Measurements from ENCODE around the gene SPECC1L.

The SPECC1L gene

DNA sequence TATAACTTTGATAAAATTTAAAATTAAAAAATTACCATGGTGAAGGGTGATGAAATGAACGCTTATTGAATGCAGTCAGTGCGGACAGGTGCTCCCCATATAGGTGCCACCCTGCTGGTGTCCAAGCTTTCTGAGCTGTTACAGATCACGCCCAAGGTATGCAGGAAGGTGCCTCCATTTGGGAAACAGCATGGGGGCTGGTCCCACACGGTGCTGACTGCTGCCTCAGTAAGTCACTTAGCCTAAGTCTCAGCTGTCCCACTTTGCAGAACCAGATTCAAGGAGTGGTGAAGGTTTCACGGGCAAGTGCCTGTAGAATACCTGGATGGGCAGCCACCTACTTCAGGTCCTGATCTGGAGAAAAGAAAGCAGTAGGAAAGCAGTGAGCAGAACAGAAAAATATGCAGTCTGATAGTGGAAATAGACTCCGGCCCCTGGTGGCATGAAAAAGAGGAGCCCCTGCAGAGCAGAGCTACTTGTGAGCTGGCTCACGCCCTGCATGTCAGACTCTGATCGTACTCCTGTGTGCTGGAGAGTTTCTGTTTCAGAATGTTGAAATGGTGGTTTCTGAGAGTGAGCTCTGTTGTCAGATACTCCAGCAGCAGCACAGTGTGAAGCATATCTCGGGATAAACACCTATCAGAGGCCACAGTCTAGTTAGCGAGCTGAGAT is 189.9 kb downstream of the SPECC1L start:
- TF ChIP-seq, protein P1, sequence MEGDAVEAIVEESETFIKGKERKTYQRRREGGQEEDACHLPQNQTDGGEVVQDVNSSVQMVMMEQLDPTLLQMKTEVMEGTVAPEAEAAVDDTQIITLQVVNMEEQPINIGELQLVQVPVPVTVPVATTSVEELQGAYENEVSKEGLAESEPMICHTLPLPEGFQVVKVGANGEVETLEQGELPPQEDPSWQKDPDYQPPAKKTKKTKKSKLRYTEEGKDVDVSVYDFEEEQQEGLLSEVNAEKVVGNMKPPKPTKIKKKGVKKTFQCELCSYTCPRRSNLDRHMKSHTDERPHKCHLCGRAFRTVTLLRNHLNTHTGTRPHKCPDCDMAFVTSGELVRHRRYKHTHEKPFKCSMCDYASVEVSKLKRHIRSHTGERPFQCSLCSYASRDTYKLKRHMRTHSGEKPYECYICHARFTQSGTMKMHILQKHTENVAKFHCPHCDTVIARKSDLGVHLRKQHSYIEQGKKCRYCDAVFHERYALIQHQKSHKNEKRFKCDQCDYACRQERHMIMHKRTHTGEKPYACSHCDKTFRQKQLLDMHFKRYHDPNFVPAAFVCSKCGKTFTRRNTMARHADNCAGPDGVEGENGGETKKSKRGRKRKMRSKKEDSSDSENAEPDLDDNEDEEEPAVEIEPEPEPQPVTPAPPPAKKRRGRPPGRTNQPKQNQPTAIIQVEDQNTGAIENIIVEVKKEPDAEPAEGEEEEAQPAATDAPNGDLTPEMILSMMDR (IDR thresholded peaks at IDR 0.05; ENCODE audit: insufficient read depth, low read depth, low read length, missing control alignments), result no peak
- H3K4me3 ChIP-seq (ENCODE audit: low read length), result no peak overlapping the region
- no peak for DNase-seq (ENCODE audit: low read depth)

DNA sequence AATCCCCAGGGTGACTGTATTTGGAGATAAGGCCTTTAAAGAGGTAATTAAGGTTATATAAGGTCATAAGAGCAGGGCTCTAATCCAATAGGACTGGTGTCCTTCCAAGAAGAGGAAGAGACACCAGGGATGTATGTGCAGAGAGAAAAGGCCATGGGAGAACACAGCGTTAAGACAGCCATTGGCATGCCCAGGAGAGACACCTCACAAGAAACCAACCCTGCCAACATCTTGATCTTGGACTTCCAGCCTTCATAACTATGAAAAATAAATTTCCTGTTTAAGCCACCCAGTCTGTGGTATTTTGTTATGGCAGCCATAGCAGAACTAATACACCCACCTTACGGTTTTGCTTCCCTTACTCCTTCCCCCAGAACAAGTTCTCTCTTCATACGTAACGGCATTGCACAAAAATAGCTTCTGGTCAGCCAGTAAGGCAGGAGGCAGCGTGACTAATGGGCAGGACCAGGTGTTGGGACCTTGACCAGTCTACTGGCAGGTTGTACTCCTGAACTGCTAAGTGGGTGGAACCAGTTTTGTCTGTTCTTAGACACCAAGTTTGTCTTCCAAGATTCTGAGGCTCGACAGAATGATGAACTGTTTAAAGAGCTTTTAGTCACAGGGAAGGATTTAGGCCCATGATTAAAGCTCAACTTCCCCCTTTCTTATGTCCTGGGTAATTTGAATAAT is 192.6 kb downstream of the SPECC1L start:
- TF ChIP-seq, protein P1 (IDR thresholded peaks at IDR 0.05; ENCODE audit: insufficient read depth, low read depth, low read length, missing control alignments), result no peak
- DNase-seq (ENCODE audit: low read depth), result no peak
- no peak overlapping the region for H3K4me3 ChIP-seq (ENCODE audit: low read length)

DNA sequence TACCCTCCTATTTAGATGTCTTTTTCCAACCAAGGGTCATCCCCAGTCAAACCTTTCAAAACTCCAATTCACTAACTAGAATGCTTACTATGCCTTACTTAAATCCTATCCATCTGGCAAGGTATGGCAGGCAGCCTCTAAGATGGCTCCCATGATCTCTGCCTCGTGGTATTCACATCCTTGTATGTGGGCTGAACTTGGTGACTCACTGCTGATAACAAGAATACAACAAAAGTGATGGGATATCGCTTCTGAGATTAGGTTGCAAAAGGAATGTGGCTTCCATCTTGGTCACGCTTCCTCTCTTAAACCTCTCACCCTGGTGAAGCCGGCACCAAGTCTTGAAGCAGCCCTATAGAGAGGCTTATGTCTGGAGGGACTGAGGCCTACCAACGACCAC is 194.9 kb downstream of the SPECC1L start:
- H3K4me3 ChIP-seq (ENCODE audit: low read length), result no peak overlapping the region
- TF ChIP-seq, protein P1 (IDR thresholded peaks at IDR 0.05; ENCODE audit: insufficient read depth, low read depth, low read length, missing control alignments), result no peak
- peak; percentile 59 for DNase-seq (ENCODE audit: low read depth)

DNA sequence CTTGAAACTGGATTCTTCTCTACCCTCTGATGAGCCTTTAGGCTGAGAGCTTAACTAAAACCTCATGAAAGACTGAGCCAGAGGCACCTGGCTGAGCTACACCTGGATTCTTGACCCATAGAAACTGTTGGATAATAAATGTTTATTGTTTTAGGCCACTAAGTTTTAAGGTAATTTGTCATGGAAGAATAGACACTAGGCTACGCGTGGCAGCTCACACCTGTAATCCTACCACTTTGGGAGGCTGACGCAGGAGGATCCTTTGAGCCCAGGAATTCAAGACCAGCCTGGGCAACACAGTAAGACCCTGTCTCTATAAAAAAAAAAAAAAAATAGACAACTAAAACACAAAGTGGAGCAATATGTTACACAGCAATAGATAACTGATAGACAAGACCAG is 195.3 kb downstream of the SPECC1L start:
- DNase-seq (ENCODE audit: low read depth), result no peak
- no peak overlapping the region for H3K4me3 ChIP-seq (ENCODE audit: low read length)
- TF ChIP-seq, protein P1 (IDR thresholded peaks at IDR 0.05; ENCODE audit: insufficient read depth, low read depth, low read length, missing control alignments), result no peak

DNA sequence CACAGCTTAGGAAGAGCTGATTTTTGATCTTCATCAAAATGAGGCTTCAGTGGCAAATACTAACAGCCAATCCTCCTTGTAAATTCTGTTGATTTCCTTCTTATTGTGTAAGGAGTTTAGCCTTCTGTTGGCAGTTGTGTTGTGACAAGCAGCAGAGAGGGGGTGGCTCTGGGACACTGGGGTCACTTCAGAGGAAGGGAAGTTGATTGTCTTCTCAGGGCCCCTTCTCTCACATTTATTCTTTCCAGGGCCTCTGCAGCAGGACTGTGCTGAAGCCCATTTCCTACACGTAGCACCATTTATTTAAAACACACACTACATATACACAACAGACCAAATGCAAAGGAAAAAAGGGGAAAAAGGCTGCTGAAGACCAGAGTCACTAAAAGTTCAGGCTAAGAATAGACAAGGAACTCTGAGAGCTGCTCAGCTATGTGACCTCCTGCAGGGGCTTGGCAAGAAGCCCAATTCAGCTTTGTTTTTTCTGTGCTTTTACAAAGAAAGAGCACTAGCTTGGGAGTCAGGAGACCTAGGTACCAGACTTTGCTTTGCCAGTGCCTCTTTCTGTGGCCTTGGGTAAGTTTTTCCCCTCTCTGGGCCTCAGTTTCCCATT is 196.2 kb downstream of the SPECC1L start:
- DNase-seq (ENCODE audit: low read depth), result no peak
- no peak overlapping the region for H3K4me3 ChIP-seq (ENCODE audit: low read length)
- TF ChIP-seq, protein P1 (IDR thresholded peaks at IDR 0.05; ENCODE audit: insufficient read depth, low read depth, low read length, missing control alignments), result no peak

DNA sequence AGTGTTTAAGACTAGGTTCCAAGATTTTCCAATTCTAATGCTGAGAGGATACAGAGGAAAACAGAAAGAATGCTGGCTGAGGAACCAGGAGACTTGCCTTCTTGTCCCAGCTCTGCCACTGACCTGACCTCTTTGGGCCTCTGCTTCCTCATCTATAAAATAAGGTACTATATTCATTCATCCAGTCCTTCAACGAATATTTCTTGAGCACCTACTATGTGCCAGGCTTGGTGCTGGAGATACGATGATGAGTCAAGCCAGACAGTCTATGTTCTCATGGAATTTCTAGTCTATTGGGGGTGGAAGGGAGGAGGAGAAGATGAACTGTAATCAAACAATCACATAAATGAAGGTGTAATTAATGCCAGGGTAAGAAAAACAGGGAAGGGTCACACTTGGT is 196.7 kb downstream of the SPECC1L start:
- DNase-seq (ENCODE audit: low read depth), result no peak
- H3K4me3 ChIP-seq (ENCODE audit: low read length), result no peak overlapping the region
- TF ChIP-seq, protein P1 (IDR thresholded peaks at IDR 0.05; ENCODE audit: insufficient read depth, low read depth, low read length, missing control alignments), result no peak
